ENCODE measurements around the gene GOLGA6L10.

GRCh38 chr15:82317091-82317489, 32.2 kb downstream of the GOLGA6L10 start:
- no peak for TF ChIP-seq TEAD4 (IDR thresholded peaks at IDR 0.05; ENCODE audit: borderline replicate concordance, insufficient read depth)
- no peak for TF ChIP-seq CTCF (IDR thresholded peaks at IDR 0.05)
- no peak for TF ChIP-seq FOXM1 (IDR thresholded peaks at IDR 0.05; ENCODE audit: low read depth)
- TF ChIP-seq ELF1 (IDR thresholded peaks at IDR 0.05): no peak
- TF ChIP-seq IRF3 (IDR thresholded peaks at IDR 0.05; ENCODE audit: low read depth, low read length): no peak
- no peak for TF ChIP-seq RFX5 (IDR thresholded peaks at IDR 0.05; ENCODE audit: low read length)
- no peak for TF ChIP-seq RXRA (IDR thresholded peaks at IDR 0.05; ENCODE audit: borderline replicate concordance, low read depth)
- no peak for TF ChIP-seq SMC3 (IDR thresholded peaks at IDR 0.05; ENCODE audit: low read depth, low read length)
- TF ChIP-seq MXI1 (IDR thresholded peaks at IDR 0.05; ENCODE audit: low read depth, low read length): no peak
- no peak for TF ChIP-seq EZH2phosphoT487 (IDR thresholded peaks at IDR 0.05; ENCODE audit: borderline replicate concordance, low read depth)
- TF ChIP-seq RAD21 (IDR thresholded peaks at IDR 0.05; ENCODE audit: low read length): no peak
- TF ChIP-seq NFIC (IDR thresholded peaks at IDR 0.05; ENCODE audit: borderline replicate concordance): no peak
- no peak for TF ChIP-seq YY1 (IDR thresholded peaks at IDR 0.05; ENCODE audit: low read depth)

All from SK-N-SH (cell line).